Measurements from ENCODE around the gene TUBD1. TPM values are rescaled to one million over a fixed set of nuclear protein-coding genes. Genes with fewer than 3 reads are reported as not detected.

Gene TUBD1
- polyA plus RNA-seq, 1 experiment = 2.3 TPM

GRCh38 chr17:59899099-59899498 is 6.4 kb upstream of the TUBD1 start:
- no peak overlapping the region for H3K4me3 ChIP-seq (ENCODE audit: low read depth, low read length)
- DNase-seq (ENCODE audit: low read depth) = no peak
- TF ChIP-seq CTCF (IDR thresholded peaks at IDR 0.05; ENCODE audit: insufficient read depth, low read depth, low read length) = no peak
- CTCF ChIA-PET = interaction anchor here (2.1 kb wide), 1 partner anchor 14 kb away, joined by 11 read pairs; no protein-coding TSS in a partner anchor
- POLR2A ChIA-PET = no interaction called here
- H3K36me3 ChIP-seq (ENCODE audit: control insufficient read depth, insufficient read depth, low read length) = no peaks in the 10 kb centered on the region
- no peaks in the 10 kb centered on the region for H3K27me3 ChIP-seq (ENCODE audit: control insufficient read depth, insufficient read depth, low read length)

- no peaks in the 10 kb centered on the region for H3K27me3 ChIP-seq (ENCODE audit: control insufficient read depth, insufficient read depth, low read length)
- no peak for TF ChIP-seq CTCF (IDR thresholded peaks at IDR 0.05; ENCODE audit: insufficient read depth, low read depth, low read length)
- CTCF ChIA-PET = interaction anchor here (0.7 kb wide), 1 partner anchor 166 kb away, joined by 3 read pairs; no protein-coding TSS in a partner anchor
- POLR2A ChIA-PET = no interaction called here
- DNase-seq (ENCODE audit: low read depth) = no peak
- H3K36me3 ChIP-seq (ENCODE audit: control insufficient read depth, insufficient read depth, low read length) = no peaks in the 10 kb centered on the region
- H3K4me3 ChIP-seq (ENCODE audit: low read depth, low read length) = no peak overlapping the region
These were observed 4.3 kb upstream of the TUBD1 start for GRCh38 chr17:59897090-59897489.

- ChIA-PET POLR2A (no interaction called here), CTCF (interaction anchor here (0.6 to 1.3 kb wide), 2 partner anchors 143 to 147 kb away, joined by 3 read pairs; no protein-coding TSS in a partner anchor)
- Histone ChIP-seq H3K27me3 (ENCODE audit: control insufficient read depth, insufficient read depth, low read length) (no peaks in the 10 kb centered on the region), H3K36me3 (ENCODE audit: control insufficient read depth, insufficient read depth, low read length) (no peaks in the 10 kb centered on the region), H3K4me3 (ENCODE audit: low read depth, low read length) (peak overlapping the region; percentile 98)
- 0 out of 2 replicates have a peak, but pooled peaks have one; percentile 15 for TF ChIP-seq CTCF (IDR thresholded peaks at IDR 0.05; ENCODE audit: insufficient read depth, low read depth, low read length)
- no peak for DNase-seq (ENCODE audit: low read depth)
These were observed 945 bp upstream of the TUBD1 start for GRCh38 chr17:59893676-59894100.

GRCh38 chr17:59892251-59892923 is 356 bp downstream of the TUBD1 start:
- DNase-seq (ENCODE audit: low read depth) = no peak
- TF ChIP-seq CTCF (IDR thresholded peaks at IDR 0.05; ENCODE audit: insufficient read depth, low read depth, low read length) = no peak
- ChIA-PET CTCF (interaction anchor here (1.0 to 1.3 kb wide), 4 partner anchors 10 to 146 kb away, joined by 3 read pairs; no protein-coding TSS in a partner anchor), POLR2A (interaction anchor here (0.6 kb wide), 2 partner anchors 167 to 737 kb away, joined by 4 to 19 read pairs; partner anchors contain the start of gene PRR11)
- Histone ChIP-seq H3K4me3 (ENCODE audit: low read depth, low read length) (peak overlapping the region; percentile 62), H3K36me3 (ENCODE audit: control insufficient read depth, insufficient read depth, low read length) (no peaks in the 10 kb centered on the region), H3K27me3 (ENCODE audit: control insufficient read depth, insufficient read depth, low read length) (no peaks in the 10 kb centered on the region)

- DNase-seq (ENCODE audit: low read depth) = no peak
- no peak overlapping the region for H3K4me3 ChIP-seq (ENCODE audit: low read depth, low read length)
- TF ChIP-seq CTCF (IDR thresholded peaks at IDR 0.05; ENCODE audit: insufficient read depth, low read depth, low read length) = no peak
- no peaks in the 10 kb centered on the region for H3K36me3 ChIP-seq (ENCODE audit: control insufficient read depth, insufficient read depth, low read length)
- POLR2A ChIA-PET = no interaction called here
- H3K27me3 ChIP-seq (ENCODE audit: control insufficient read depth, insufficient read depth, low read length) = no peaks in the 10 kb centered on the region
- CTCF ChIA-PET = no interaction called here
These were observed 2.0 kb downstream of the TUBD1 start for GRCh38 chr17:59890720-59891119.

Data from BJ (cell line).